GM23338 (cell line): Measurements from ENCODE around the gene NF1. TPM values are rescaled to one million over a fixed set of nuclear protein-coding genes. Genes with fewer than 3 reads are reported as not detected.

Experiments
- ATAC-seq: fragments of 200-7000 bp; cut with Tn5 transposase; 3 replicates; pipeline ENCODE4 v1.9.1; 2020
- DNase-seq: peaks from one replicate; pipeline ENCODE4 v3.0.0-alpha.2; 2015; ENCODE audit warnings: low spot score
- H2AFZ ChIP-seq: fragments of 200-600 bp; sonication (generic); 2 replicates; pipeline ENCODE4 v1.8.0; 2016; ENCODE audit warnings: antibody characterized with exemption, mild to moderate bottlenecking, moderate library complexity
- H3F3A ChIP-seq: fragments of 200-600 bp; sonication (generic); replicated peaks from 2 replicates; pipeline ENCODE4 v1.8.0; 2017; ENCODE audit warnings: antibody characterized with exemption, mixed run types, low read depth
- H3K27ac ChIP-seq: fragments of 200-600 bp; sonication (generic); 2 replicates; pipeline ENCODE4 v1.6.1; 2016; ENCODE audit warnings: low read depth
- H3K27me3 ChIP-seq: fragments of 200-600 bp; sonication (generic); 2 replicates; pipeline ENCODE4 v1.8.0; 2016; ENCODE audit warnings: mild to moderate bottlenecking, mixed run types, moderate library complexity; ENCODE audit not compliant: insufficient read depth
- H3K36me3 ChIP-seq: fragments of 200-600 bp; sonication (generic); 2 replicates; pipeline ENCODE4 v1.8.0; 2016; ENCODE audit warnings: mild to moderate bottlenecking; ENCODE audit not compliant: insufficient read depth
- H3K4me1 ChIP-seq: fragments of 200-600 bp; sonication (generic); 2 replicates; pipeline ENCODE4 v1.8.0; 2016; ENCODE audit warnings: mild to moderate bottlenecking, moderate library complexity; ENCODE audit not compliant: insufficient read depth
- H3K4me2 ChIP-seq: fragments of 200-600 bp; sonication (generic); 2 replicates; pipeline ENCODE4 v1.7.1; 2017; ENCODE audit warnings: mixed run types
- H3K4me3 ChIP-seq: fragments of 200-600 bp; sonication (generic); 2 replicates; pipeline ENCODE4 v1.6.1; 2016; ENCODE audit warnings: mixed run types
- H3K79me2 ChIP-seq: fragments of 200-600 bp; sonication (generic); replicated peaks from 2 replicates; pipeline ENCODE4 v1.8.0; 2017; ENCODE audit warnings: mild to moderate bottlenecking; ENCODE audit not compliant: insufficient read depth
- H3K9me2 ChIP-seq: fragments of 200-600 bp; sonication (generic); 2 replicates; pipeline ENCODE4 v1.8.0; 2017; ENCODE audit not compliant: insufficient read depth
- H4K20me1 ChIP-seq: fragments of 200-600 bp; sonication (generic); replicated peaks from 2 replicates; pipeline ENCODE4 v1.8.0; 2017; ENCODE audit warnings: mild to moderate bottlenecking; ENCODE audit not compliant: insufficient read depth
- H3K27ac Mint-ChIP-seq: 2 replicates; pipeline ENCODE4 v1.8.0; 2020; ENCODE audit warnings: inconsistent platforms, mild to moderate bottlenecking, moderate library complexity, mixed read lengths
- H3K27me3 Mint-ChIP-seq: 3 replicates; pipeline ENCODE4 v1.8.0; 2022; ENCODE audit warnings: low read depth, mild to moderate bottlenecking, moderate library complexity, mixed read lengths, inconsistent platforms; ENCODE audit not compliant: insufficient read depth, poor library complexity
- H3K36me3 Mint-ChIP-seq: 3 replicates; pipeline ENCODE4 v1.8.0; 2021; ENCODE audit warnings: low read depth, mild to moderate bottlenecking, inconsistent platforms, moderate library complexity, mixed read lengths
- H3K4me1 Mint-ChIP-seq: 3 replicates; pipeline ENCODE4 v1.8.0; 2020; ENCODE audit warnings: mild to moderate bottlenecking, inconsistent platforms, mixed read lengths
- H3K4me3 Mint-ChIP-seq: 3 replicates; pipeline ENCODE4 v1.8.0; 2021; ENCODE audit warnings: moderate library complexity, mild to moderate bottlenecking, inconsistent platforms, mixed read lengths
- H3K9me3 Mint-ChIP-seq: 3 replicates; pipeline ENCODE4 v1.8.0; 2020; ENCODE audit warnings: moderate library complexity, mild to moderate bottlenecking, inconsistent platforms, mixed read lengths
- CREB1 ChIP-seq: fragments of 250-450 bp; sonication (Bioruptor Pico); IDR thresholded peaks from 2 replicates; pipeline ENCODE4 v1.5.0; 2020; ENCODE audit warnings: low read depth, mild to moderate bottlenecking, moderate library complexity
- CTCF ChIP-seq, 2 experiments: fragments of 200-600 bp in 1 of 2; sonication (generic) in 1 of 2; conservative IDR thresholded peaks; 2 replicates each; pipeline versions ENCODE4 v1.5.1 to v1.6.1; 2016 to 2017; ENCODE audit warnings: antibody characterized with exemption in 2 of 2, low read depth in 2 of 2, mild to moderate bottlenecking in 2 of 2, moderate library complexity in 1 of 2
- ETS1 ChIP-seq: IDR thresholded peaks from 2 replicates; pipeline ENCODE4 v1.6.1; 2016; ENCODE audit warnings: antibody characterized with exemption
- EZH2 ChIP-seq: fragments of 200-600 bp; sonication (generic); IDR thresholded peaks from one replicate; pipeline ENCODE4 v1.8.0; 2017; ENCODE audit warnings: antibody characterized with exemption, mild to moderate bottlenecking, low read depth; ENCODE audit not compliant: unreplicated experiment
- EZH2phosphoT487 ChIP-seq: fragments of 200-600 bp; sonication (generic); IDR thresholded peaks from one replicate; pipeline ENCODE4 v1.8.1; 2018; ENCODE audit warnings: antibody characterized with exemption; ENCODE audit not compliant: unreplicated experiment
- JUNB ChIP-seq: IDR thresholded peaks from one replicate; pipeline ENCODE4 v1.6.1; 2016; ENCODE audit warnings: antibody characterized with exemption; ENCODE audit not compliant: unreplicated experiment
- NANOG ChIP-seq: IDR thresholded peaks from 2 replicates; pipeline ENCODE4 v1.6.1; 2016; ENCODE audit warnings: antibody characterized with exemption, borderline replicate concordance
- POLR2AphosphoS5 ChIP-seq: IDR thresholded peaks from 2 replicates; pipeline ENCODE4 v1.6.1; 2016; ENCODE audit warnings: antibody characterized with exemption, low read depth
- REST ChIP-seq: IDR thresholded peaks from one replicate; pipeline ENCODE4 v1.6.1; 2018; ENCODE audit warnings: antibody characterized with exemption; ENCODE audit not compliant: unreplicated experiment
- STAT1 ChIP-seq: IDR thresholded peaks from one replicate; pipeline ENCODE4 v1.6.1; 2016; ENCODE audit warnings: antibody characterized with exemption; ENCODE audit not compliant: unreplicated experiment
- ZNF114 ChIP-seq: fragments of 250-450 bp; sonication (Bioruptor Pico); IDR thresholded peaks from 2 replicates; pipeline ENCODE4 v1.5.0; 2020; ENCODE audit warnings: mild to moderate bottlenecking, moderate library complexity
- ZNF462 ChIP-seq: fragments of 250-450 bp; sonication (Bioruptor Pico); IDR thresholded peaks from 2 replicates; pipeline ENCODE4 v1.5.0; 2020; ENCODE audit warnings: mild to moderate bottlenecking, moderate library complexity
- polyA plus RNA-seq: library from polyadenylated mRNA; unstranded; fragments of >200 nt; fragmentation: Nextera tagmentation; extraction: Ambion mirVana; gene quantifications from 2 replicates; pipeline ENCODE4 v1.2.1, GENCODE V29; 2016
- total RNA-seq: library from RNA; depleted of rRNA; stranded (reverse); fragments of >200 nt; shearing (Covaris generic); gene quantifications from 2 replicates; pipeline ENCODE4 v1.2.3, GENCODE V29; 2014

NF1 gene
- total and polyA plus RNA-seq, 2 experiments from 2014 or later: 16.3 to 49.7 TPM

GRCh38 chr17:31295489-31295871 is 200.7 kb downstream of the NF1 start:
- Histone ChIP-seq H3K27ac (no peak overlapping the region), H3K36me3 (no peaks in the 10 kb centered on the region), H3K79me2 (no peaks in the 10 kb centered on the region), H3K27me3 (no peaks in the 10 kb centered on the region), H3K4me2 (no peak overlapping the region), H3K4me3 (no peak overlapping the region), H3K9me2 (no peaks in the 10 kb centered on the region), H3F3A (no peaks in the 10 kb centered on the region), H2AFZ (no peak overlapping the region), H3K4me1 (peaks cover 10% of the 10 kb centered on the region; the same call in 1 of the 2 replicates), H4K20me1 (no peaks in the 10 kb centered on the region)
- ATAC-seq (no peak), DNase-seq (no peak)
- Mint-ChIP-seq H3K27ac (no peak overlapping the region), H3K9me3 (no peaks in the 10 kb centered on the region), H3K4me1 (peaks cover 15% of the 10 kb centered on the region), H3K27me3 (peaks cover 2% of the 10 kb centered on the region), H3K36me3 (no peaks in the 10 kb centered on the region), H3K4me3 (no peak overlapping the region)
- TF ChIP-seq JUNB (no peak), NANOG (no peak), STAT1 (no peak), EZH2phosphoT487 (no peak), CTCF (conservative IDR thresholded peaks at IDR 0.05; ENCODE audit: low read depth in 2 of 2) (no peak), ZNF462 (no peak), ETS1 (no peak), EZH2 (no peak), POLR2AphosphoS5 (no peak), ZNF114 (CRISPR knock-in tag) (no peak), REST (no peak), CREB1 (CRISPR knock-in tag) (no peak)
